Lower lobe of right lung (tissue), 2 donors: ENCODE data around the gene CHRNB2. TPM values are rescaled to one million over a fixed set of nuclear protein-coding genes. Genes with fewer than 3 reads are reported as not detected.

Source experiments
- ATAC-seq, 2 donors: fragments of 200-7000 bp; cut with Tn5 transposase; one replicate each; pipeline ENCODE4 v1.9.1; 2020 to 2022; ENCODE audit warnings: mild to moderate bottlenecking in 2 of 2, moderate library complexity in 2 of 2
- DNase-seq: peaks from one replicate; pipeline ENCODE4 v3.0.0-alpha.2; 2020
- H3K27ac ChIP-seq: fragments of 200-600 bp; one replicate; pipeline ENCODE4 v1.8.0; 2022
- H3K27me3 ChIP-seq: fragments of 200-600 bp; one replicate; pipeline ENCODE4 v1.8.0; 2022; ENCODE audit warnings: low read depth
- H3K36me3 ChIP-seq: fragments of 200-600 bp; one replicate; pipeline ENCODE4 v1.8.0; 2022; ENCODE audit warnings: mild to moderate bottlenecking
- H3K4me1 ChIP-seq: fragments of 200-600 bp; one replicate; pipeline ENCODE4 v1.8.0; 2022
- H3K4me3 ChIP-seq: fragments of 200-600 bp; one replicate; pipeline ENCODE4 v1.8.0; 2022; ENCODE audit warnings: mild to moderate bottlenecking
- H3K9me3 ChIP-seq: fragments of 200-600 bp; one replicate; pipeline ENCODE4 v1.8.0; 2022
- intact Hi-C: fragments of 100-400 bp; cut with DNase I; formaldehyde crosslinking; loops from one replicate; pipeline ENCODE4 v1.11.0; 2022
- total RNA-seq: library from RNA; stranded (reverse); fragmentation: NEBNext Ultra II Directional; extraction: Animal tissue kit (Norgen Biotek cat#: 25700); gene quantifications from one replicate; pipeline ENCODE4 v1.2.1, GENCODE V29; 2021
- TF ChIP-seq, protein P1 (sequence below): fragments of 200-600 bp; IDR thresholded peaks from one replicate; pipeline ENCODE4 v1.8.0; 2022; ENCODE audit warnings: antibody characterized with exemption, mild to moderate bottlenecking
- donor health status: DM: no; HTN: yes; CAD: no; lungs with severe emphysema.

The CHRNB2 gene
- total RNA-seq, 1 donor from 2014 or later: not detected

DNA sequence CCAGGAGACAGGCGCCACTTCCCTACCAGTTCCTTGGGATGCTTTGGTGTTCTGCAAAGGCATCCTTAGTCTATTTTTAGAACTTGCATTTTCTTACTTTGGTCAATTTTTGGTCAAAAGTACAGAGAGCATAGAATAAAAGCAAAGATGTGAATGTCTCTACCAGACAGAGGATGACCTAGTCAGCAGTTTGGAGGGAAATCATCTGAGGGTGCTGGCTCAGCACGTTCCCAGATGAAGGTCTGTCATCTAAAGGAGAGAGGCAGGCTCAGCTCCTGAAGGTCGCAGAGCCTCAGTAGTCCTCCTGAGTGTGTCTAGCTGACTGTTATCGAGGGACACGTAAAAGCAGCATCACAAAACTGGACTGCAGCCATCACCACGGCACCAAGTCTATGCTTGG, 15.3 kb downstream of the CHRNB2 start:
- Histone ChIP-seq H3K4me1 (peaks cover 3% of the 10 kb centered on the region), H3K4me3 (no peak overlapping the region), H3K9me3 (no peaks in the 10 kb centered on the region), H3K27ac (no peak overlapping the region), H3K36me3 (peaks cover 100% of the 10 kb centered on the region), H3K27me3 (no peaks in the 10 kb centered on the region)
- intact Hi-C loops: no loop called here
- no peak for DNase-seq
- ATAC-seq: no peak
- TF ChIP-seq, protein P1, sequence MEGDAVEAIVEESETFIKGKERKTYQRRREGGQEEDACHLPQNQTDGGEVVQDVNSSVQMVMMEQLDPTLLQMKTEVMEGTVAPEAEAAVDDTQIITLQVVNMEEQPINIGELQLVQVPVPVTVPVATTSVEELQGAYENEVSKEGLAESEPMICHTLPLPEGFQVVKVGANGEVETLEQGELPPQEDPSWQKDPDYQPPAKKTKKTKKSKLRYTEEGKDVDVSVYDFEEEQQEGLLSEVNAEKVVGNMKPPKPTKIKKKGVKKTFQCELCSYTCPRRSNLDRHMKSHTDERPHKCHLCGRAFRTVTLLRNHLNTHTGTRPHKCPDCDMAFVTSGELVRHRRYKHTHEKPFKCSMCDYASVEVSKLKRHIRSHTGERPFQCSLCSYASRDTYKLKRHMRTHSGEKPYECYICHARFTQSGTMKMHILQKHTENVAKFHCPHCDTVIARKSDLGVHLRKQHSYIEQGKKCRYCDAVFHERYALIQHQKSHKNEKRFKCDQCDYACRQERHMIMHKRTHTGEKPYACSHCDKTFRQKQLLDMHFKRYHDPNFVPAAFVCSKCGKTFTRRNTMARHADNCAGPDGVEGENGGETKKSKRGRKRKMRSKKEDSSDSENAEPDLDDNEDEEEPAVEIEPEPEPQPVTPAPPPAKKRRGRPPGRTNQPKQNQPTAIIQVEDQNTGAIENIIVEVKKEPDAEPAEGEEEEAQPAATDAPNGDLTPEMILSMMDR: no peak

DNA sequence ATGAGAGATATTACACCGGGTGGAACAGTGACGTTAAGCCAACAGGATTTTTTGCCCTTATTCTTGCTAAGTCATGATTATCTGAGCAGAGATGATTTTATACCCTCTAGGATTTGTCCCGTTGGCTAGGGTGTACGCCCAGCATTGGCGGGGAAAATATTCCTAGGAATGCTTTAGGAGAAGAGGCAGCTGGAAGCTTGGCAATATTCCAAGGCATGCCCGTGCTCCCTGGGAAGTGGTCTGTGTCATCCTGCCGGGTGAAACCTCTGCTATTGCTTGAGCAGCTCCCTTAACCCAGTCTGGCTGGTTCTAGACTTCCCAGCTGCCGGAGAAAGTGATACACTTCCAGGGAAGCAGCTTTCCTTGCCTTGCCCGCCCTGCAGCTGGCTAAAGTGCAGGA, 16.2 kb downstream of the CHRNB2 start:
- Histone ChIP-seq H3K27ac (no peak overlapping the region), H3K4me1 (no peaks in the 10 kb centered on the region), H3K4me3 (no peak overlapping the region), H3K36me3 (peaks cover 100% of the 10 kb centered on the region), H3K9me3 (no peaks in the 10 kb centered on the region), H3K27me3 (no peaks in the 10 kb centered on the region)
- TF ChIP-seq, protein P1: no peak
- intact Hi-C loops: no loop called here
- ATAC-seq: peak in 1 of 2 donors; percentile 14
- DNase-seq: no peak

- H3K4me3 ChIP-seq: no peak overlapping the region
- DNase-seq (no peak), ATAC-seq (no peak)
- H3K36me3 ChIP-seq: peaks cover 100% of the 10 kb centered on the region
- no peaks in the 10 kb centered on the region for H3K9me3 ChIP-seq
- TF ChIP-seq, protein P1: no peak
- no peaks in the 10 kb centered on the region for H3K27me3 ChIP-seq
- intact Hi-C loops: no loop called here
- no peaks in the 10 kb centered on the region for H3K4me1 ChIP-seq
- no peak overlapping the region for H3K27ac ChIP-seq
These were observed 16.9 kb downstream of the CHRNB2 start for GRCh38 chr1:154584267-154584994.

DNA sequence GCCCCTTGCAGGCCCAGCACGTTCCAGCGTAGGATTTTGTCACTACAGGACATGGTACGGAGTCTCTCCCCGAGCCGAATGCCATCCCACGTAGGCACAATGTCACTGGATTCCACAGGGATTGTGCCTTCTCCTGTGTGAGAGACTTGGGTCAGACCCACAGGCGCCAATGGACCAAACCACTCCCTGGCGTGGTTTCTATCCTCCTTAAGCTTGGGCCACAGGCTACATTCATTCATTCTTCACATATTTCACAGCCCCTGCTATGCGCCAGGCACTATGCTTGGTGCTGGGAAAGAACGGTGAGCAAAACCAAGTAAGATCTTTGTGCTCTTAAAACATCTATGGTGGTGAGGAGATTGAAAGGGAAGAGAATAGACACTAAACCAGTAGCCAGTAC, 18.7 kb downstream of the CHRNB2 start:
- DNase-seq (no peak), ATAC-seq (no peak)
- Histone ChIP-seq H3K4me3 (no peak overlapping the region), H3K27ac (no peak overlapping the region), H3K9me3 (no peaks in the 10 kb centered on the region), H3K27me3 (no peaks in the 10 kb centered on the region), H3K36me3 (peaks cover 100% of the 10 kb centered on the region), H3K4me1 (no peaks in the 10 kb centered on the region)
- intact Hi-C loops: no loop called here
- TF ChIP-seq, protein P1: no peak

DNA sequence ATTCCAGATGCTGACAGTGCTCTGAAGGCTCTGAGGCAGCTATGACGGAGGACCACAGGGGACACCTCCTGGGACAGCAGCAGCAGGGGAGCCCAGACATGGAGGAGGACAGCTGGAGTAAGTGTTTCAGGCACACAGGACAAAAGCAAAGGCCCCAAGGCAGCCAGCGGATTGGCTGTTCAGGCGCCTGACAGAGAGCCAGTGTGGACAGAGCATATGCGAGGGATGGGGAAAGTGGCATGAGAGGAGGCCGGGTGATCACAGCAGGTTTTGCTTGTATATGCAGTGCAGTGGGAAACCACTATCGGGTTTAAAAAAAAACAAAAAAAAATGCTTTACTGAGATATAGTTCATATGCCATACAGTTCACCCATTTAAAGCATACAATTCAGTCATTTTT, 19.1 kb downstream of the CHRNB2 start:
- Histone ChIP-seq H3K27me3 (no peaks in the 10 kb centered on the region), H3K9me3 (no peaks in the 10 kb centered on the region), H3K27ac (no peak overlapping the region), H3K4me3 (no peak overlapping the region), H3K4me1 (no peaks in the 10 kb centered on the region), H3K36me3 (peaks cover 100% of the 10 kb centered on the region)
- intact Hi-C loops: no loop called here
- ATAC-seq (no peak), DNase-seq (no peak)
- TF ChIP-seq, protein P1: no peak
